K562 (cell line): Measurements from ENCODE around the gene RPS19. TPM values are rescaled to one million over a fixed set of nuclear protein-coding genes. Genes with fewer than 3 reads are reported as not detected.

Source experiments
- BRD9 ChIP-seq: fragments of 450-650 bp; IDR thresholded peaks from 2 replicates; pipeline ENCODE4 v1.6.1; 2018; ENCODE audit warnings: low read depth; ENCODE audit not compliant: partially characterized antibody
- BRF1 ChIP-seq: IDR thresholded peaks from 3 replicates; pipeline ENCODE4 v1.6.1; 2011; ENCODE audit warnings: borderline replicate concordance, mild to moderate bottlenecking; ENCODE audit not compliant: insufficient read length; ENCODE audit errors: extremely low read depth
- CEBPZ ChIP-seq: fragments of 150-350 bp; IDR thresholded peaks from 2 replicates; pipeline ENCODE4 v1.6.1; 2014; ENCODE audit warnings: low read depth, mild to moderate bottlenecking, low read length, borderline replicate concordance
- DLX4 ChIP-seq: fragments of 250-450 bp; sonication (Bioruptor Pico); IDR thresholded peaks from 2 replicates; pipeline ENCODE4 v1.6.1; 2021; ENCODE audit warnings: mild to moderate bottlenecking
- E4F1 ChIP-seq: fragments of 250-450 bp; sonication (Bioruptor Pico); IDR thresholded peaks from 2 replicates; pipeline ENCODE4 v1.5.0; 2021; ENCODE audit warnings: mild to moderate bottlenecking, borderline replicate concordance
- ETS1 ChIP-seq: conservative IDR thresholded peaks from 2 replicates; pipeline ENCODE4 v1.6.1; 2011; ENCODE audit warnings: low read depth, mild to moderate bottlenecking, low read length; ENCODE audit not compliant: control insufficient read depth
- GABPB1 ChIP-seq: sonication (generic); formaldehyde crosslinking; IDR thresholded peaks from 2 replicates; pipeline ENCODE4 v1.8.0; 2022; ENCODE audit warnings: mild to moderate bottlenecking, missing genetic modification reagents
- IRF9 ChIP-seq: fragments of 450-650 bp; IDR thresholded peaks from 2 replicates; pipeline ENCODE4 v1.6.1; 2016; ENCODE audit warnings: missing biosample characterization, missing genetic modification characterization
- SOX6 ChIP-seq: fragments of 450-650 bp; IDR thresholded peaks from 2 replicates; pipeline ENCODE4 v1.6.1; 2014; ENCODE audit warnings: mild to moderate bottlenecking
- SREBF1 ChIP-seq: fragments of 150-350 bp; IDR thresholded peaks from 2 replicates; pipeline ENCODE4 v1.6.1; 2014; ENCODE audit warnings: antibody characterized with exemption, low read depth, low read length, borderline replicate concordance
- ZBTB26 ChIP-seq: fragments of 450-650 bp; formaldehyde crosslinking; IDR thresholded peaks from 2 replicates; pipeline ENCODE4 v1.4.0; 2022; ENCODE audit warnings: missing genetic modification characterization
- ZNF134 ChIP-seq: fragments of 250-450 bp; sonication (Bioruptor Pico); conservative IDR thresholded peaks from 2 replicates; pipeline ENCODE4 v1.4.0; 2020
- ZNF436 ChIP-seq: fragments of 250-450, 450-650 bp; sonication (Bioruptor Pico); formaldehyde crosslinking; IDR thresholded peaks from 2 replicates; pipeline ENCODE4 v1.7.0; 2020; ENCODE audit warnings: mild to moderate bottlenecking
- polyA plus RNA-seq, 8 experiments: library from polyadenylated mRNA; depleted of rRNA in 4 of 8; stranded (reverse) in 5 of 8; unstranded in 3 of 8; fragments of >200 nt; fragmentation: Nextera tagmentation in 2 of 8; fragmentation: Illumina TruSeq in 1 of 8; extraction: Ambion mirVana in 2 of 8; extraction: Trizol in 1 of 8; gene quantifications; 2 replicates each; pipeline versions ENCODE4 v1.2.1 to v1.2.3, GENCODE V29; 2011 to 2014; ENCODE audit warnings: inconsistent platforms in 1 of 8, missing spikeins in 1 of 8
- total RNA-seq, 7 experiments: library from RNA; depleted of rRNA in 6 of 7; stranded (reverse); fragments of >200 nt in 6 of 7; fragmentation: Illumina TruSeq in 2 of 7; extraction: Trizol in 2 of 7; gene quantifications; 2 replicates each; pipeline versions ENCODE4 v1.2.1 to v1.2.3, GENCODE V29; 2011 to 2021; ENCODE audit warnings: low replicate concordance in 1 of 7

RPS19 gene
- total and polyA plus RNA-seq, 9 of the 15 experiments (the other 6 are each of a cell fraction or from before 2014, with no cell fraction given) = 1,964 to 3,408 (median 2,747) TPM

GRCh38 chr19:41859618-41860418 is at the start of gene RPS19 (continued):
- peak; percentile 85 for TF ChIP-seq ETS1
- peak; percentile 26 for TF ChIP-seq BRD9
- TF ChIP-seq SOX6 = peak; percentile 27; the same call in 1 of the 2 replicates
- TF ChIP-seq DLX4 (CRISPR knock-in tag) = no peak
- no peak; the same call in 1 of the 2 replicates for TF ChIP-seq SREBF1
- TF ChIP-seq IRF9 = no peak
- no peak for TF ChIP-seq ZNF436
- TF ChIP-seq GABPB1 (CRISPR knock-in tag) = peak; percentile 96
- no peak for TF ChIP-seq CEBPZ
- no peak for TF ChIP-seq ZNF134 (CRISPR knock-in tag)
- no peak for TF ChIP-seq BRF1
- no peak; the same call in 1 of the 2 replicates for TF ChIP-seq ZBTB26 (CRISPR knock-in tag)
- no peak for TF ChIP-seq E4F1 (CRISPR knock-in tag)
